ENCODE measurements around the gene NECTIN3. TPM values are rescaled to one million over a fixed set of nuclear protein-coding genes. Genes with fewer than 3 reads are reported as not detected.

Gene NECTIN3
- total RNA-seq, 1 donor, result 5.5 TPM

- H3K9me3 ChIP-seq (ENCODE audit: low read depth, low read length), result no peaks in the 10 kb centered on the region
- peaks cover 59% of the 10 kb centered on the region for H3K27me3 ChIP-seq (ENCODE audit: insufficient read depth, low read length)
- peak overlapping the region; percentile 38 for H3K4me3 ChIP-seq (ENCODE audit: low read length)
- H3K4me1 ChIP-seq (ENCODE audit: insufficient read depth, low read length), result peaks cover 23% of the 10 kb centered on the region
These were observed 802 bp upstream of the NECTIN3 start for GRCh38 chr3:111070772-111071256.

DNA sequence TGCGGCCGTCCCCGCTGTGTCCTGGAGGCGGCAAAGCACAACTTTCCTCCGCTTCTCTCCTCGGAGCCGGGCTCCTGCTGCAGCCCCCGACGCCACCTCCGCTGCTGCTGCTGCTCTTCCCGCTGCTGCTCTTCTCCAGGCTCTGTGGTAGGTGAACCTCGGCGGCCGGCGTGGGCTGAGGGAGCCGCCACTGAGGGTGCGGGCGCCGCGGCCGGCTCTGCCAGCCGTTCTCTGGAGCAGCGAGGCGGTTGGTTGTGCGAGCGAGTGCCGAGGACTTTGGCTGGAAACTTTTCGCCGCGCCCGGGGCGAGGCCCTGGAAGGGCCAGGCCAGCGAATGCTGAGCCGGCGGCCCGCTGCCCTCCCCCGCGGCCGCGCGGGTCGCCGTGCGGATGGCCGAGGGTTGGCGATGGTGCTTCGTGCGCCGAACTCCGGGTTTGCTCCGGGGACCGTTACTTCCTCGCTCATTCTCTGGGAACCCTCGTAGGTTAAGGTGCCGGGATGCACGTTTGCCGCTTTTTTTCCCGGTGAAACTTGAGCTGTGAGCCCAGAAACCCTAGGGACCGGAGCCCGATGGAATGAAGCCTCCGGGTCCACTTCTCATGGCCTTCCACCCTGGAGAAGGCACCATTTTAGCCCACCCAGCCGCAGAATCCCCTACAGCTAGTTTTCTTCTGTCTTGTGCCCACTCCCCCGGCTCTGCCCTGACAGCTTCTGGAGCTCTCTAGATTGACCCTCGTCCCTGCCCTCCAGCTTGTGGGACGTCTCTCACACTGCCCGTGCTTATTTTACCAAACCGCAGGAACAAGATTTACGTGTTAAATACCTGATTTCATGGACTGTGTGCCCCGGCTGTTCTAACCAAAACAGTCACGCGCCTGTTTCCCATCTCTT, 660 bp downstream of the NECTIN3 start:
- Histone ChIP-seq H3K9me3 (ENCODE audit: low read depth, low read length) (no peaks in the 10 kb centered on the region), H3K4me3 (ENCODE audit: low read length) (peak overlapping the region; percentile 38), H3K4me1 (ENCODE audit: insufficient read depth, low read length) (peaks cover 23% of the 10 kb centered on the region), H3K27me3 (ENCODE audit: insufficient read depth, low read length) (peaks cover 66% of the 10 kb centered on the region)

DNA sequence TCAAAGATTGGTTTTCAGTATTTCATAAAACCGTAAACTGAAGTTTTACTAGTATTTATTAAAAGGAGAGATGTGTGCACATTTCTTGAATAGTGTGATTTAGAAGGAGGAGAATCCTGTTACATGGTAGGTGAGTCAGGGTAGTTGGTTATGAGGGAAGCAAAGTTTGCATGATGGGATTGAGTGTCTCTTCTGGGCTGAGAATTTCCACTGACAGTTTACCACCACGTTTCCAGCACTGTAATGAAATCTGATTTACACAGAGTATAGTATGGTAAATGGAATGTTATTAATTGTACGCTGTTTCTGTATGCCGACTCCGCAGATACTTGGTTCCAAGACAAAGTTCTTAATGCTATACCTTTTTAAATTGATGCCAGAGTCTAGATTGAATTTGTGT, 1.6 kb downstream of the NECTIN3 start:
- peaks cover 23% of the 10 kb centered on the region for H3K4me1 ChIP-seq (ENCODE audit: insufficient read depth, low read length)
- H3K4me3 ChIP-seq (ENCODE audit: low read length), result no peak overlapping the region
- H3K27me3 ChIP-seq (ENCODE audit: insufficient read depth, low read length), result peaks cover 64% of the 10 kb centered on the region
- no peaks in the 10 kb centered on the region for H3K9me3 ChIP-seq (ENCODE audit: low read depth, low read length)

GRCh38 chr3:111076732-111077131, 5.1 kb downstream of the NECTIN3 start:
- H3K4me3 ChIP-seq (ENCODE audit: low read length), result no peak overlapping the region
- no peaks in the 10 kb centered on the region for H3K9me3 ChIP-seq (ENCODE audit: low read depth, low read length)
- peaks cover 16% of the 10 kb centered on the region for H3K4me1 ChIP-seq (ENCODE audit: insufficient read depth, low read length)

DNA sequence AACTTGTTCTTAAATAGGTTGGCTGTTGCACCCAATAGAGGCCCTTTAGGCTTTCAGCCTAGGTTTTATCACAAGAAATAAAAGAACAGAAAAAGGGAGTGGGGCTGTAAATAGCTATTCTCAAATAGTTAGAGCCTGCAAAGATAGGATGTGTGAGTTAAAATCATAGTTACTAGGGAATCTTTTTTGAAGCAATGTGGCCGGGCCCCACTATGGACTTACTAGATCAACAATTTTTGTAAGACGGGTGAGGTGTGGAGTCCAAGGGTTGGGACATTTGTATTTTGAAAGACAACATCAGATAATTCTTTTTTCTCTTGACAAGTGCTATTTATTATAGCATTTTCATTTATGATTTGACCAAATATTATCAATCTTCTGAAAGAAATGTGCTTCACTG, 5.8 kb downstream of the NECTIN3 start:
- peaks cover 44% of the 10 kb centered on the region for H3K27me3 ChIP-seq (ENCODE audit: insufficient read depth, low read length)
- no peaks in the 10 kb centered on the region for H3K9me3 ChIP-seq (ENCODE audit: low read depth, low read length)
- H3K4me1 ChIP-seq (ENCODE audit: insufficient read depth, low read length), result peaks cover 11% of the 10 kb centered on the region
- no peak overlapping the region for H3K4me3 ChIP-seq (ENCODE audit: low read length)

More at GRCh38 chr3:111076732-111077131, 5.1 kb downstream of the NECTIN3 start:
- peaks cover 43% of the 10 kb centered on the region for H3K27me3 ChIP-seq (ENCODE audit: insufficient read depth, low read length)

GRCh38 chr3:111080413-111080812, 8.8 kb downstream of the NECTIN3 start:
- H3K4me3 ChIP-seq (ENCODE audit: low read length), result no peak overlapping the region
- H3K9me3 ChIP-seq (ENCODE audit: low read depth, low read length), result no peaks in the 10 kb centered on the region
- no peaks in the 10 kb centered on the region for H3K4me1 ChIP-seq (ENCODE audit: insufficient read depth, low read length)
- H3K27me3 ChIP-seq (ENCODE audit: insufficient read depth, low read length), result peaks cover 14% of the 10 kb centered on the region

DNA sequence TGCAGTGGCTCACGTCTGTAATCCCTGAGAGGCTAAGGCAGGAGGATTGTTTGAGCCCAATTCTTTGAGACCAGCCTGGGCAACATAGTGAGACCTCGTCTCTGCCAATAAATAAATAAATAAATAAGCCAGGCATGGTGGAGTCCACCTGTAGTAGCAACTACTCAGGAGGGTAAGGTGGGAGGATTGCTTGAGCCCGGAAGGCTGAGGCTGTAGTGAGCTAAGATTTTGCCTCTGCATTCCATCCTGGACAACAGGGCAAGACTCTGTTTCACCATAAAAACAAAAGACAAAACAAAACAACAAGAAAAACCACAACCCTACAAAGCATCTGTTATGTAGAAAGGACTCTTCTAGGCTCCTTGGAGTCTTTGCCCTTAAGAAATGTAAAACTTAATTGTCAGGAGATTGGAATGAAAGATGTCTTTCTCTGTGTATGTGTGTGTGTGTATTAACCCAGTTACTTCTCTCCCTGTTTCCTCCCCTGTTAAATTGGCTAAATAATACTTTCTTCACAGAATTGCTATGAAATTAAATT, 9.5 kb downstream of the NECTIN3 start:
- Histone ChIP-seq H3K27me3 (ENCODE audit: insufficient read depth, low read length) (peaks cover 9% of the 10 kb centered on the region), H3K4me1 (ENCODE audit: insufficient read depth, low read length) (no peaks in the 10 kb centered on the region), H3K4me3 (ENCODE audit: low read length) (no peak overlapping the region), H3K9me3 (ENCODE audit: low read depth, low read length) (no peaks in the 10 kb centered on the region)

DNA sequence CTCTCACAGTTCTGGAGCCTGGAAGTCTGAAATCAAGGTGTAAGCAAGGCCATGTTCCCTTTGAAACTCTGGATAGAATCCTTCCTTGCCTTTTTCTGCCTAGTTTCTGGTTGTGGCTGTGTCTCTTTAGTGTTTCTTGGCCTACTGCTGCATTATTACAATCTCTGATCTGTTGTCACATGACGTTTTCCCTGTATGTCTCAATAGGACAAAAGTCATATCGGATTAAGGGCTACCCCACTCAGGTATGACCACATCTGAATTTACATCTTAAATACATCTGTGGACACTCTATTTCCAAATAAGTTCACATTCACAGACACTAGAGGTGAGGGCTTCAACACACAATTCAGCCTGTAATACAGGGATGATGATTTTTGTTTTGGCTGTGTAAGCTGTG, 13.3 kb downstream of the NECTIN3 start:
- Histone ChIP-seq H3K4me1 (ENCODE audit: insufficient read depth, low read length) (no peaks in the 10 kb centered on the region), H3K9me3 (ENCODE audit: low read depth, low read length) (no peaks in the 10 kb centered on the region), H3K4me3 (ENCODE audit: low read length) (no peak overlapping the region), H3K27me3 (ENCODE audit: insufficient read depth, low read length) (peaks cover 3% of the 10 kb centered on the region)

DNA sequence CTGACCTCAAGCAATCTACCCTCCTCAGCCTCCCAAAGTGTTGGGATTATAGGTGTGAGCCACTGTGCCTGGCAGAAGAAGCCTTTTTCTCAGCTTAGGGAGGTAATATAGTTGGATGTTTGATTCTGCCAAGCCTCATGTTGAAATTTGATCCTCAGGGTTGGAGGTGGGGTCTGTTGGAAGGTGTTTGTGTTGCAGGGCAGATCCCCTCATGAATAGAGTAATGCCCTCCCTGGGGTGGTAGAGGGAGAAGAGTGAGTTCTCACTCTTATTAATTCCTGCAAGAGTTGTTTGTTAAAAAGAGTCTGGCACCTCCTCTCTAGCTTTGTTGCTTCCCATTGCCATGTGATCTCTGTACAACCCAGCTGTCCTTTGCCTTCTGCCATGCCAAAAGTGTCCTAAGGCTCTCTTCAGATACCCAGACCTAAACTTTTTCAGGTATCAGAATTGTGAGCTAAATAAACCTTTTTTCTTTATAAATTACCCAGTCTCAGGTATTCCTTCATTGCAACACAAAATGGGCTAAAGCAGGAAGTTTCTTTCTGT, 16.4 kb downstream of the NECTIN3 start:
- Histone ChIP-seq H3K4me3 (ENCODE audit: low read length) (no peak overlapping the region), H3K9me3 (ENCODE audit: low read depth, low read length) (no peaks in the 10 kb centered on the region), H3K4me1 (ENCODE audit: insufficient read depth, low read length) (no peaks in the 10 kb centered on the region), H3K27me3 (ENCODE audit: insufficient read depth, low read length) (no peaks in the 10 kb centered on the region)

- Histone ChIP-seq H3K4me3 (ENCODE audit: low read length) (no peak overlapping the region), H3K27me3 (ENCODE audit: insufficient read depth, low read length) (no peaks in the 10 kb centered on the region), H3K4me1 (ENCODE audit: insufficient read depth, low read length) (no peaks in the 10 kb centered on the region), H3K9me3 (ENCODE audit: low read depth, low read length) (no peaks in the 10 kb centered on the region)
These were observed 25.0 kb downstream of the NECTIN3 start for GRCh38 chr3:111096487-111097209.

GRCh38 chr3:111103807-111104206, 32.2 kb downstream of the NECTIN3 start:
- H3K27me3 ChIP-seq (ENCODE audit: insufficient read depth, low read length), result no peaks in the 10 kb centered on the region
- H3K9me3 ChIP-seq (ENCODE audit: low read depth, low read length), result no peaks in the 10 kb centered on the region
- H3K4me1 ChIP-seq (ENCODE audit: insufficient read depth, low read length), result no peaks in the 10 kb centered on the region
- H3K4me3 ChIP-seq (ENCODE audit: low read length), result no peak overlapping the region

DNA sequence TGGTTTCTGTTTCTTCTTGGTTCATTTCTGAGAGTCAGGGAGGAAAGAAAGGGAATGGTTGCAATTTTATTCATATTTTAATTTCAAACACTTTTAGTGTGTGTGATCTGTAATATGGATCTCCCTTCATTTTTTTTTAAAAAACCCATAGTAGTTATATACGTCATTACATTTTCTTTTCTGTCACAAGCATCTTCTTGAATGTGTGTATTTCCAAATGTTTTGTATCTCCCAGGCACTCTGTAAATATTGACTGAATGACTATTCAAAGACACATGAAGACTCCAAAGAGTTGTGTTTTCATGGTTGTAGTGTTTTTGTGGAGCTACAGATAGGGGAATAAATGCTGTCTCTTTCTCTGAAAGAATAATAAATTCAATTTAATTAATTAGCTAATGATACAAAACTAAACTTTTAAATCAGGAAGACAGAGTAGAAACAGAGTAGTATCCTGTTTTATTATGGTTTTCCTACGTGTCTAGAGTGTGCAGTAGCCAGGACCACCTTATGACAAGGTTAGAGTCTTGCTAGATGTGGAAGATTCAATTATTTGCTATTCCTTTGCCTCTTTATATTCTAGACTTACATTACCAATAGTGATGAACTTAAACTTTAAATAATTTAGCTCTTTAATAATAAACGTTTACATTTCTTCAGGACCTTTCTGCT, 35.5 kb downstream of the NECTIN3 start:
- Histone ChIP-seq H3K9me3 (ENCODE audit: low read depth, low read length) (no peaks in the 10 kb centered on the region), H3K4me1 (ENCODE audit: insufficient read depth, low read length) (no peaks in the 10 kb centered on the region), H3K4me3 (ENCODE audit: low read length) (no peak overlapping the region), H3K27me3 (ENCODE audit: insufficient read depth, low read length) (no peaks in the 10 kb centered on the region)

DNA sequence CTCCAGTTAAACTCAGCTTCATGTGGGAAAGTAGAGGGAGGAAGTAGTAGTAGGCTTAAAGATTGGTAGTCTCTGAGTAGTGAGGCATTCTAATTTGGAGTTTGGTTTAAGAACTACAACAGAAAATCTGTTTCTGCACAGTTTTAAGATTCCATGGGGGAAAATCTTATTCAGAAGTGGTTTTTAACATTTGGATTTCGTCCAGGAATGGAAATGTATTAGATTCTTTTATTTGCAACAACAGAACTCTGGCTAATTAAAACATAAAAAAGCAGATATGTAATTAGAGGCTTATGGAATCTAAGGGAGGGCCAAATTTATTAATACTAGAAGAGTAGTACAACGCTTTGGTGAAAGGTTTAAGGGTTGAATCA, 36.0 kb downstream of the NECTIN3 start:
- no peak overlapping the region for H3K4me3 ChIP-seq (ENCODE audit: low read length)
- no peaks in the 10 kb centered on the region for H3K27me3 ChIP-seq (ENCODE audit: insufficient read depth, low read length)
- H3K4me1 ChIP-seq (ENCODE audit: insufficient read depth, low read length), result no peaks in the 10 kb centered on the region
- no peaks in the 10 kb centered on the region for H3K9me3 ChIP-seq (ENCODE audit: low read depth, low read length)

DNA sequence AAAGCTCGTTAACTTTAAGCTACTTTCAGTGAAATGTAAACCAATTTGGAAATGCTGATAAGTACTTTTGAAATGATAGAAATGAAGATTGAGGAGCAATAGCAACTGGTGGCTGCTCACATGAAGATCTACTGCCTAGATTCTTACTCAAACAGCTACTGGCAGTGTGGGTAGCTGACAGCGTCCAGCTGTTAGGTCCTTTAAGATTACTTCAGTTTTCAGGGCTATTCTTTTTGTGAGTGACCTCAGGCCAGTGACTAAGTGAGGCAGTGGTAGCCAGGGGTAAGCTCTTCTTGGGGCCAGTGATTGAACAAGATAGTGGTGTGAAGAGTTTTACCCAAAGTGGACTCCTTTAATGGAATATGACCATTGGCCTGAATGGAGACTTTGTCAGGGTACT, 41.3 kb downstream of the NECTIN3 start:
- Histone ChIP-seq H3K9me3 (ENCODE audit: low read depth, low read length) (no peaks in the 10 kb centered on the region), H3K4me3 (ENCODE audit: low read length) (no peak overlapping the region), H3K4me1 (ENCODE audit: insufficient read depth, low read length) (no peaks in the 10 kb centered on the region), H3K27me3 (ENCODE audit: insufficient read depth, low read length) (no peaks in the 10 kb centered on the region)
